ENCODE results near the gene APMAP.

DNA sequence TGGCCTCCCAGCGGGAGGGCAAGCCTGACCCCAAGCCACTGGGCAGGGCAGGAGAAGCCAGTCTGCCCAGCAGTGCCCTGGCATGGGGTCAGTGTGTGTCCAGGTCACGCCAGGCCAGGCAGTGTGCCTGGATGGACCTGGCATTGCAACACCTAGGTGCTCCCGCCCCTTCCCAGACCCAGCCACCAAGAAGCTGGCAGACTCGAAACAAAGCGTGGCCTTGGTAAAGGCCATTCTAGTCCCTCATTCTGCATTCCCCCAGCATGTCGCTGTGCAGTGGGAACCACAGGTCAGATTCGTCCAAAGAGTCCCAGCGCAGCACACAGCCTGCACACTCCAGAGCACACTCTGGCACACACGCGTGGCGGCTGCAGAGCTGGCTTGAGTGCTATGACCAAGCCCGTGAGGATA lies 19.3 kb upstream of the APMAP start:
- TF ChIP-seq EP300 (IDR thresholded peaks at IDR 0.05) (no peak), POLR2A (IDR thresholded peaks at IDR 0.05) (no peak), CTCF (IDR thresholded peaks at IDR 0.05) (no peak)

Measured in ovary (tissue), 3 donors.